Small intestine (tissue), 7 donors: Measurements from ENCODE around the gene NOTCH2. TPM values are rescaled to one million over a fixed set of nuclear protein-coding genes. Genes with fewer than 3 reads are reported as not detected.

Experiments
- DNase-seq, 2 donors: peaks; one replicate each; pipeline versions ENCODE4 v3.0.0 to v3.0.0-alpha.2; 2013
- FAIRE-seq: peaks from 2 replicates; lab custom pipeline; 2012; peaks lifted over from hg19 to GRCh38; lab: Jason Lieb, UNC
- H3K27ac ChIP-seq, 3 donors: one replicate each; pipeline ENCODE4 v1.5.1; 2013; ENCODE audit warnings: low read length in 2 of 3, mild to moderate bottlenecking in 2 of 3, control low read depth in 1 of 3, inconsistent platforms in 1 of 3, low read depth in 1 of 3, moderate library complexity in 1 of 3
- H3K27me3 ChIP-seq, 3 donors: one replicate each; pipeline ENCODE4 v1.6.1; 2013; ENCODE audit warnings: low read length in 3 of 3, inconsistent platforms in 1 of 3; ENCODE audit not compliant: control insufficient read depth in 3 of 3, insufficient read depth in 3 of 3
- H3K36me3 ChIP-seq, 3 donors: one replicate each; pipeline ENCODE4 v1.6.1; 2013; ENCODE audit warnings: low read length in 3 of 3, inconsistent platforms in 1 of 3, low read depth in 1 of 3, mild to moderate bottlenecking in 1 of 3, moderate library complexity in 1 of 3; ENCODE audit not compliant: control insufficient read depth in 3 of 3, insufficient read depth in 2 of 3
- H3K4me1 ChIP-seq, 3 donors: one replicate each; pipeline ENCODE4 v1.6.1; 2013; ENCODE audit warnings: low read length in 2 of 3, inconsistent platforms in 1 of 3, low read depth in 1 of 3, mild to moderate bottlenecking in 1 of 3, moderate library complexity in 1 of 3; ENCODE audit not compliant: control insufficient read depth in 3 of 3, insufficient read depth in 2 of 3
- H3K4me3 ChIP-seq, 3 donors: one replicate each; pipeline ENCODE4 v1.5.1; 2013; ENCODE audit warnings: low read length in 3 of 3, control low read depth in 1 of 3, inconsistent platforms in 1 of 3, low read depth in 1 of 3, mild to moderate bottlenecking in 1 of 3, moderate library complexity in 1 of 3
- H3K9me3 ChIP-seq, 2 donors: one replicate each; pipeline ENCODE4 v1.6.1; 2013; ENCODE audit warnings: low read depth in 1 of 2, low read length in 1 of 2; ENCODE audit not compliant: control insufficient read depth in 2 of 2, insufficient read depth in 1 of 2
- WGBS, 3 donors: extraction: QIAGEN DNeasy Blood & Tissue Kit; methylation state at CpG; one replicate each; pipeline ENCODE4 v1.1.7; 2013; 5-methylcytosine and 5-hydroxymethylcytosine counted together
- polyA plus RNA-seq, 4 donors: library from polyadenylated mRNA; stranded (reverse) in 3 of 4; unstranded in 1 of 4; fragments of 200-250 nt in 3 of 4; fragments of 120-200 nt in 1 of 4; gene quantifications; one replicate each; pipeline versions ENCODE4 v1.2.1 to v1.2.3, GENCODE V29; 2013
- donor health status: healthy with polysubstance abuse.
- donor health status: control.
- donor health status: control.
- donor health status: Bipolar disorder and iron deficiency.
- donor health status: healthy.

NOTCH2 gene
- polyA plus RNA-seq, 4 donors, result 0.54 to 19.2 (median 4.5) TPM

- DNase-seq (no peak), FAIRE-seq (no peak)
- Histone ChIP-seq H3K4me3 (no peak overlapping the region), H3K27ac (no peak overlapping the region), H3K27me3 (peaks cover 0 to 2% (median 0%) of the 10 kb centered on the region in 3 donors), H3K4me1 (peaks cover 0 to 3% (median 2%) of the 10 kb centered on the region in 3 donors), H3K36me3 (peaks cover 0 to 4% (median 0%) of the 10 kb centered on the region in 3 donors), H3K9me3 (no peaks in the 10 kb centered on the region)
- 72 to 83% (median 81%) methylated on average over 9 of the region's 9 CpGs for WGBS, 3 donors
Measured at GRCh38 chr1:119909890-119910596, 159.4 kb downstream of the NOTCH2 start.

GRCh38 chr1:119908661-119909060 lies 160.8 kb downstream of the NOTCH2 start:
- H3K27me3 ChIP-seq, result peaks cover 0 to 2% (median 0%) of the 10 kb centered on the region in 3 donors
- H3K27ac ChIP-seq, result no peak overlapping the region
- FAIRE-seq, result no peak
- WGBS, 3 donors, result 90 to 92% (median 90%) methylated on average over 3 of the region's 3 CpGs
- peaks cover 0 to 3% (median 2%) of the 10 kb centered on the region in 3 donors for H3K4me1 ChIP-seq
- H3K9me3 ChIP-seq, result no peaks in the 10 kb centered on the region
- no peak overlapping the region for H3K4me3 ChIP-seq
- H3K36me3 ChIP-seq, result peaks cover 0 to 4% (median 0%) of the 10 kb centered on the region in 3 donors
- no peak for DNase-seq

- Histone ChIP-seq H3K36me3 (peaks cover 0 to 4% (median 0%) of the 10 kb centered on the region in 3 donors), H3K27ac (no peak overlapping the region), H3K4me1 (peaks cover 0 to 3% (median 2%) of the 10 kb centered on the region in 3 donors), H3K27me3 (peaks cover 0 to 2% (median 0%) of the 10 kb centered on the region in 3 donors), H3K9me3 (no peaks in the 10 kb centered on the region), H3K4me3 (no peak overlapping the region)
- no peak for FAIRE-seq
- 27 to 76% (median 42%) methylated on average over 4 of the region's 4 CpGs for WGBS, 3 donors
- peak; percentile 57 to 84 for DNase-seq
Measured at GRCh38 chr1:119906927-119907652, 162.4 kb downstream of the NOTCH2 start.

- Histone ChIP-seq H3K4me3 (no peak overlapping the region), H3K27me3 (peaks cover 0 to 2% (median 0%) of the 10 kb centered on the region in 3 donors), H3K4me1 (peaks cover 0 to 3% (median 2%) of the 10 kb centered on the region in 3 donors), H3K27ac (no peak overlapping the region), H3K9me3 (no peaks in the 10 kb centered on the region), H3K36me3 (no peaks in the 10 kb centered on the region)
- DNase-seq, result no peak
- no peak for FAIRE-seq
Measured at GRCh38 chr1:119903443-119903835, 166.0 kb downstream of the NOTCH2 start.

- Histone ChIP-seq H3K9me3 (no peaks in the 10 kb centered on the region), H3K27me3 (peaks cover 0 to 2% (median 0%) of the 10 kb centered on the region in 3 donors), H3K4me1 (peaks cover 0 to 3% (median 2%) of the 10 kb centered on the region in 3 donors), H3K4me3 (no peak overlapping the region), H3K27ac (no peak overlapping the region), H3K36me3 (no peaks in the 10 kb centered on the region)
- FAIRE-seq (no peak), DNase-seq (no peak)
- 91 to 98% (median 96%) methylated on average over 4 of the region's 4 CpGs for WGBS, 3 donors
Measured at GRCh38 chr1:119902775-119903442, 166.6 kb downstream of the NOTCH2 start.

GRCh38 chr1:119898981-119899720 lies 170.3 kb downstream of the NOTCH2 start:
- DNase-seq (no peak), FAIRE-seq (no peak)
- Histone ChIP-seq H3K27me3 (no peaks in the 10 kb centered on the region), H3K9me3 (no peaks in the 10 kb centered on the region), H3K4me3 (no peak overlapping the region), H3K4me1 (no peaks in the 10 kb centered on the region), H3K27ac (no peak overlapping the region), H3K36me3 (no peaks in the 10 kb centered on the region)
- WGBS, 3 donors, result 73 to 83% (median 82%) methylated on average over 3 of the region's 3 CpGs

- no peak for FAIRE-seq
- 74 to 95% (median 75%) methylated on average over 2 of the region's 2 CpGs for WGBS, 3 donors
Measured at GRCh38 chr1:119898530-119898929, 170.9 kb downstream of the NOTCH2 start.

GRCh38 chr1:119896303-119896702 lies 173.2 kb downstream of the NOTCH2 start, which contains the start of gene ADAM30:
ADAM30 (minus strand) TSS chr1:119896515; CDS start chr1:119896336, 179 bp downstream.
- Histone ChIP-seq H3K9me3 (no peaks in the 10 kb centered on the region), H3K27ac (no peak within 1 kb of the TSS), H3K4me1 (no peaks in the 10 kb centered on the region), H3K4me3 (no peak within 1 kb of the TSS), H3K36me3 (no peaks in the 10 kb centered on the region), H3K27me3 (no peaks in the 10 kb centered on the region)
- FAIRE-seq (no peak), DNase-seq (no peak)
- WGBS, 3 donors, result 66 to 85% (median 85%) methylated on average over 24 of the region's 24 CpGs

More at GRCh38 chr1:119898530-119898929, 170.9 kb downstream of the NOTCH2 start:
- Histone ChIP-seq H3K27ac (no peak overlapping the region), H3K4me3 (no peak overlapping the region), H3K36me3 (no peaks in the 10 kb centered on the region), H3K4me1 (no peaks in the 10 kb centered on the region), H3K9me3 (no peaks in the 10 kb centered on the region), H3K27me3 (no peaks in the 10 kb centered on the region)
- no peak for DNase-seq
